ENCODE results near the gene LHPP. TPM values are rescaled to one million over a fixed set of nuclear protein-coding genes. Genes with fewer than 3 reads are reported as not detected.

The LHPP gene
- polyA plus RNA-seq, 3 donors from 2014 or later, result 10.1 to 15.3 (median 14.2) TPM

- Mint-ChIP-seq H3K4me1 (peaks cover 84 to 86% of the 10 kb centered on the region in 2 donors), H3K4me3 (peak overlapping the region; percentile 53 to 83 (median 77))
- peak; percentile 76 to 80 (median 79) for DNase-seq
These were observed 154.6 kb downstream of the LHPP start for GRCh38 chr10:124616040-124616835.

GRCh38 chr10:124616836-124617130 lies 155.2 kb downstream of the LHPP start:
- Mint-ChIP-seq H3K27me3 (ENCODE audit: low read depth in 3 of 3) (peaks cover 38 to 52% (median 45%) of the 10 kb centered on the region in 3 donors), H3K36me3 (peaks cover 0 to 2% (median 0%) of the 10 kb centered on the region in 3 donors), H3K4me1 (peaks cover 84 to 86% of the 10 kb centered on the region in 2 donors), H3K9me3 (no peaks in the 10 kb centered on the region), H3K4me3 (peak overlapping the region in 1 of 5 donors; percentile 23), H3K27ac (peak overlapping the region; percentile 87 to 97 (median 93))
- DNase-seq, result no peak

More at GRCh38 chr10:124616040-124616835, 154.6 kb downstream of the LHPP start:
- H3K27me3 Mint-ChIP-seq (ENCODE audit: low read depth in 3 of 3), result peaks cover 44 to 55% (median 49%) of the 10 kb centered on the region in 3 donors
- no peaks in the 10 kb centered on the region for H3K9me3 Mint-ChIP-seq
- H3K27ac Mint-ChIP-seq, result peak overlapping the region; percentile 91 to 97 (median 96)
- peaks cover 0 to 2% (median 0%) of the 10 kb centered on the region in 3 donors for H3K36me3 Mint-ChIP-seq

GRCh38 chr10:124618470-124619073 lies 156.9 kb downstream of the LHPP start:
- peak overlapping the region; percentile 91 to 98 (median 97) for H3K27ac Mint-ChIP-seq
- no peak for DNase-seq
- peaks cover 71 to 75% of the 10 kb centered on the region in 2 donors for H3K4me1 Mint-ChIP-seq

GRCh38 chr10:124619195-124619594 lies 157.6 kb downstream of the LHPP start:
- Mint-ChIP-seq H3K27ac (peak overlapping the region; percentile 91 to 98 (median 97)), H3K4me1 (peaks cover 73 to 75% of the 10 kb centered on the region in 2 donors)

More at GRCh38 chr10:124618470-124619073, 156.9 kb downstream of the LHPP start:
- peaks cover 32 to 48% (median 37%) of the 10 kb centered on the region in 3 donors for H3K27me3 Mint-ChIP-seq (ENCODE audit: low read depth in 3 of 3)
- peaks cover 0 to 2% (median under 1%) of the 10 kb centered on the region in 3 donors for H3K36me3 Mint-ChIP-seq
- peak overlapping the region; percentile 71 to 80 (median 77) for H3K4me3 Mint-ChIP-seq
- H3K9me3 Mint-ChIP-seq, result no peaks in the 10 kb centered on the region

GRCh38 chr10:124619802-124620490 lies 158.3 kb downstream of the LHPP start:
- peaks cover 25 to 45% (median 35%) of the 10 kb centered on the region in 3 donors for H3K27me3 Mint-ChIP-seq (ENCODE audit: low read depth in 3 of 3)
- H3K36me3 Mint-ChIP-seq, result peaks cover 0 to 3% (median 2%) of the 10 kb centered on the region in 3 donors
- DNase-seq, result no peak
- peak overlapping the region; percentile 91 to 98 (median 97) for H3K27ac Mint-ChIP-seq
- peaks cover 75 to 77% of the 10 kb centered on the region in 2 donors for H3K4me1 Mint-ChIP-seq
- H3K4me3 Mint-ChIP-seq, result peak overlapping the region in 4 of 5 donors; percentile 71 to 80 (median 76)
- H3K9me3 Mint-ChIP-seq, result peaks cover 0 to 1% (median 0%) of the 10 kb centered on the region in 6 donors

More at GRCh38 chr10:124619195-124619594, 157.6 kb downstream of the LHPP start:
- Mint-ChIP-seq H3K36me3 (peaks cover 0 to 3% (median 2%) of the 10 kb centered on the region in 3 donors), H3K27me3 (ENCODE audit: low read depth in 3 of 3) (peaks cover 29 to 49% (median 37%) of the 10 kb centered on the region in 3 donors), H3K4me3 (peak overlapping the region; percentile 71 to 80 (median 77)), H3K9me3 (no peaks in the 10 kb centered on the region)
- DNase-seq, result peak; percentile 71 to 79 (median 78)

- H3K27ac Mint-ChIP-seq, result peak overlapping the region; percentile 9 to 93 (median 40)
- peaks cover 0 to 1% (median 0%) of the 10 kb centered on the region in 6 donors for H3K9me3 Mint-ChIP-seq
- no peak for DNase-seq
- peaks cover 0 to 3% (median 0%) of the 10 kb centered on the region in 3 donors for H3K36me3 Mint-ChIP-seq
- no peak overlapping the region for H3K4me3 Mint-ChIP-seq
- H3K27me3 Mint-ChIP-seq (ENCODE audit: low read depth in 3 of 3), result peaks cover 20 to 33% (median 20%) of the 10 kb centered on the region in 3 donors
- H3K4me1 Mint-ChIP-seq, result peaks cover 71 to 75% of the 10 kb centered on the region in 2 donors
These were observed 160.0 kb downstream of the LHPP start for GRCh38 chr10:124621637-124622036.

GRCh38 chr10:124622158-124622557 lies 160.5 kb downstream of the LHPP start:
- DNase-seq, result no peak
- Mint-ChIP-seq H3K27me3 (ENCODE audit: low read depth in 3 of 3) (peaks cover 16 to 33% (median 18%) of the 10 kb centered on the region in 3 donors), H3K4me3 (no peak overlapping the region), H3K4me1 (peaks cover 72 to 76% of the 10 kb centered on the region in 2 donors), H3K27ac (peak overlapping the region in 2 of 6 donors; percentile 12 to 13), H3K9me3 (peaks cover 0 to 1% (median 0%) of the 10 kb centered on the region in 6 donors), H3K36me3 (peaks cover 0 to 3% (median 0%) of the 10 kb centered on the region in 3 donors)

- H3K4me1 Mint-ChIP-seq, result peaks cover 72 to 76% of the 10 kb centered on the region in 2 donors
- H3K27ac Mint-ChIP-seq, result no peak overlapping the region
- H3K27me3 Mint-ChIP-seq (ENCODE audit: low read depth in 3 of 3), result peaks cover 15 to 27% (median 17%) of the 10 kb centered on the region in 3 donors
- H3K4me3 Mint-ChIP-seq, result no peak overlapping the region
- no peak for DNase-seq
- peaks cover 0 to 1% (median 0%) of the 10 kb centered on the region in 6 donors for H3K9me3 Mint-ChIP-seq
- peaks cover 0 to 3% (median 0%) of the 10 kb centered on the region in 3 donors for H3K36me3 Mint-ChIP-seq
These were observed 161.4 kb downstream of the LHPP start for GRCh38 chr10:124622866-124623536.

GRCh38 chr10:124624006-124624405 lies 162.4 kb downstream of the LHPP start:
- peaks cover 14 to 26% (median 19%) of the 10 kb centered on the region in 3 donors for H3K27me3 Mint-ChIP-seq (ENCODE audit: low read depth in 3 of 3)
- DNase-seq, result no peak
- H3K9me3 Mint-ChIP-seq, result peaks cover 0 to 1% (median 0%) of the 10 kb centered on the region in 6 donors
- H3K27ac Mint-ChIP-seq, result peak overlapping the region in 5 of 6 donors; percentile 48 to 80 (median 74)
- peaks cover 0 to 3% (median 0%) of the 10 kb centered on the region in 3 donors for H3K36me3 Mint-ChIP-seq
- H3K4me3 Mint-ChIP-seq, result no peak overlapping the region
- H3K4me1 Mint-ChIP-seq, result peaks cover 72 to 76% of the 10 kb centered on the region in 2 donors

- no peak for DNase-seq
- H3K4me3 Mint-ChIP-seq, result peak overlapping the region in 1 of 5 donors; percentile 21
- peaks cover 0 to 1% (median 0%) of the 10 kb centered on the region in 6 donors for H3K9me3 Mint-ChIP-seq
- H3K27ac Mint-ChIP-seq, result peak overlapping the region in 5 of 6 donors; percentile 66 to 89 (median 80)
- H3K36me3 Mint-ChIP-seq, result peaks cover 0 to 3% (median 0%) of the 10 kb centered on the region in 3 donors
- peaks cover 17 to 25% (median 19%) of the 10 kb centered on the region in 3 donors for H3K27me3 Mint-ChIP-seq (ENCODE audit: low read depth in 3 of 3)
- peaks cover 72 to 76% of the 10 kb centered on the region in 2 donors for H3K4me1 Mint-ChIP-seq
These were observed 162.8 kb downstream of the LHPP start for GRCh38 chr10:124624466-124624865.

- H3K27ac Mint-ChIP-seq, result peak overlapping the region; percentile 66 to 89 (median 80)
- H3K4me3 Mint-ChIP-seq, result peak overlapping the region in 3 of 5 donors; percentile 31 to 46 (median 31)
- peaks cover 17 to 23% (median 18%) of the 10 kb centered on the region in 3 donors for H3K27me3 Mint-ChIP-seq (ENCODE audit: low read depth in 3 of 3)
- peaks cover 0 to 1% (median 0%) of the 10 kb centered on the region in 6 donors for H3K9me3 Mint-ChIP-seq
- peaks cover 0 to 3% (median 0%) of the 10 kb centered on the region in 3 donors for H3K36me3 Mint-ChIP-seq
- no peak for DNase-seq
- peaks cover 72 to 76% of the 10 kb centered on the region in 2 donors for H3K4me1 Mint-ChIP-seq
These were observed 163.3 kb downstream of the LHPP start for GRCh38 chr10:124624895-124625294.

- H3K36me3 Mint-ChIP-seq, result peaks cover 0 to 3% (median 0%) of the 10 kb centered on the region in 3 donors
- peaks cover 0 to 1% (median 0%) of the 10 kb centered on the region in 6 donors for H3K9me3 Mint-ChIP-seq
- H3K4me1 Mint-ChIP-seq, result peaks cover 75 to 76% of the 10 kb centered on the region in 2 donors
- H3K27me3 Mint-ChIP-seq (ENCODE audit: low read depth in 3 of 3), result peaks cover 17 to 23% (median 22%) of the 10 kb centered on the region in 3 donors
- H3K27ac Mint-ChIP-seq, result peak overlapping the region in 5 of 6 donors; percentile 42 to 94 (median 90)
- no peak overlapping the region for H3K4me3 Mint-ChIP-seq
- DNase-seq, result no peak
These were observed 164.2 kb downstream of the LHPP start for GRCh38 chr10:124625831-124626238.

Measured in immature natural killer cell (primary cell).